ENCODE results near the gene ADGRA1.

The ADGRA1 gene

GRCh38 chr10:133062085-133062484, 25.6 kb upstream of the ADGRA1 start:
- Histone ChIP-seq H3K27ac (ENCODE audit: low read length) (no peak overlapping the region), H3K4me3 (ENCODE audit: low read length) (no peak overlapping the region), H3K4me1 (ENCODE audit: low read length) (no peaks in the 10 kb centered on the region), H3K79me2 (ENCODE audit: low read length) (no peaks in the 10 kb centered on the region), H3K36me3 (replicated peaks; ENCODE audit: low read depth, low read length) (no peaks in the 10 kb centered on the region), H3K27me3 (ENCODE audit: low read depth, low read length) (no peaks in the 10 kb centered on the region), H4K20me1 (ENCODE audit: insufficient read depth, low read length) (no peaks in the 10 kb centered on the region), H3K9ac (ENCODE audit: low read length) (no peak overlapping the region), H3K9me3 (ENCODE audit: insufficient read depth, low read length) (no peaks in the 10 kb centered on the region), H3K4me2 (ENCODE audit: low read length) (no peak overlapping the region), H2AFZ (ENCODE audit: low read depth, low read length) (no peak overlapping the region)
- no peak for TF ChIP-seq EZH2phosphoT487 (IDR thresholded peaks at IDR 0.05; ENCODE audit: low read depth)
- TF ChIP-seq CTCF (IDR thresholded peaks at IDR 0.05; ENCODE audit: low read depth, low read length), result no peak

GRCh38 chr10:133062635-133063034, 25.1 kb upstream of the ADGRA1 start:
- no peak overlapping the region for H3K4me2 ChIP-seq (ENCODE audit: low read length)
- no peak overlapping the region for H3K27ac ChIP-seq (ENCODE audit: low read length)
- no peaks in the 10 kb centered on the region for H3K9me3 ChIP-seq (ENCODE audit: insufficient read depth, low read length)
- H3K4me3 ChIP-seq (ENCODE audit: low read length), result no peak overlapping the region
- H4K20me1 ChIP-seq (ENCODE audit: insufficient read depth, low read length), result no peaks in the 10 kb centered on the region
- no peak overlapping the region for H3K9ac ChIP-seq (ENCODE audit: low read length)
- no peaks in the 10 kb centered on the region for H3K79me2 ChIP-seq (ENCODE audit: low read length)
- no peaks in the 10 kb centered on the region for H3K36me3 ChIP-seq (replicated peaks; ENCODE audit: low read depth, low read length)
- H2AFZ ChIP-seq (ENCODE audit: low read depth, low read length), result no peak overlapping the region
- TF ChIP-seq CTCF (IDR thresholded peaks at IDR 0.05; ENCODE audit: low read depth, low read length) (no peak), EZH2phosphoT487 (IDR thresholded peaks at IDR 0.05; ENCODE audit: low read depth) (no peak)
- no peaks in the 10 kb centered on the region for H3K27me3 ChIP-seq (ENCODE audit: low read depth, low read length)
- no peaks in the 10 kb centered on the region for H3K4me1 ChIP-seq (ENCODE audit: low read length)

- Histone ChIP-seq H3K79me2 (ENCODE audit: low read length) (no peaks in the 10 kb centered on the region), H3K9me3 (ENCODE audit: insufficient read depth, low read length) (no peaks in the 10 kb centered on the region), H3K36me3 (replicated peaks; ENCODE audit: low read depth, low read length) (no peaks in the 10 kb centered on the region), H3K27ac (ENCODE audit: low read length) (no peak overlapping the region), H4K20me1 (ENCODE audit: insufficient read depth, low read length) (no peaks in the 10 kb centered on the region), H3K4me2 (ENCODE audit: low read length) (no peak overlapping the region), H3K27me3 (ENCODE audit: low read depth, low read length) (no peaks in the 10 kb centered on the region), H2AFZ (ENCODE audit: low read depth, low read length) (no peak overlapping the region), H3K9ac (ENCODE audit: low read length) (no peak overlapping the region), H3K4me3 (ENCODE audit: low read length) (no peak overlapping the region), H3K4me1 (ENCODE audit: low read length) (no peaks in the 10 kb centered on the region)
- no peak for TF ChIP-seq EZH2phosphoT487 (IDR thresholded peaks at IDR 0.05; ENCODE audit: low read depth)
- TF ChIP-seq CTCF (IDR thresholded peaks at IDR 0.05; ENCODE audit: low read depth, low read length), result no peak
These were observed 20.3 kb upstream of the ADGRA1 start for GRCh38 chr10:133067149-133068105.

GRCh38 chr10:133068111-133069032, 19.4 kb upstream of the ADGRA1 start:
- H3K4me1 ChIP-seq (ENCODE audit: low read length), result no peaks in the 10 kb centered on the region

More at GRCh38 chr10:133068111-133069032, 19.4 kb upstream of the ADGRA1 start:
- TF ChIP-seq EZH2phosphoT487 (IDR thresholded peaks at IDR 0.05; ENCODE audit: low read depth), result no peak
- no peak for TF ChIP-seq CTCF (IDR thresholded peaks at IDR 0.05; ENCODE audit: low read depth, low read length)
- Histone ChIP-seq H4K20me1 (ENCODE audit: insufficient read depth, low read length) (no peaks in the 10 kb centered on the region), H3K4me2 (ENCODE audit: low read length) (no peak overlapping the region), H3K4me3 (ENCODE audit: low read length) (no peak overlapping the region), H2AFZ (ENCODE audit: low read depth, low read length) (no peak overlapping the region), H3K9me3 (ENCODE audit: insufficient read depth, low read length) (no peaks in the 10 kb centered on the region), H3K79me2 (ENCODE audit: low read length) (no peaks in the 10 kb centered on the region), H3K27ac (ENCODE audit: low read length) (no peak overlapping the region), H3K36me3 (replicated peaks; ENCODE audit: low read depth, low read length) (no peaks in the 10 kb centered on the region), H3K9ac (ENCODE audit: low read length) (no peak overlapping the region), H3K27me3 (ENCODE audit: low read depth, low read length) (no peaks in the 10 kb centered on the region)
